ENCODE data around the gene LRRC46.

GRCh38 chr17:47807421-47807820, 24.0 kb upstream of the LRRC46 start:
- no peak for TF ChIP-seq GATA2 (IDR thresholded peaks at IDR 0.05; ENCODE audit: low read depth, low read length)
- TF ChIP-seq GATA3 (IDR thresholded peaks at IDR 0.05; ENCODE audit: low read depth, low read length) = no peak
